IMR-90 (cell line): ENCODE measurements around the gene MIER1.

Experiments
- CEBPB ChIP-seq: IDR thresholded peaks from 2 replicates; pipeline ENCODE4 v1.6.1; 2012; ENCODE audit warnings: low read depth, low read length, improper control_type of control experiment
- CTCF ChIP-seq: conservative IDR thresholded peaks from 2 replicates; pipeline ENCODE4 v1.5.1; 2012; ENCODE audit warnings: mild to moderate bottlenecking, low read depth, low read length, improper control_type of control experiment
- ELK1 ChIP-seq: fragments of 150-350 bp; IDR thresholded peaks from 2 replicates; pipeline ENCODE4 v1.6.1; 2016; ENCODE audit warnings: low read depth, mild to moderate bottlenecking, low read length, moderate library complexity, borderline replicate concordance
- MAFK ChIP-seq: IDR thresholded peaks from 2 replicates; pipeline ENCODE4 v1.6.1; 2012; ENCODE audit warnings: low read depth, low read length, improper control_type of control experiment
- POLR2A ChIP-seq: IDR thresholded peaks from 2 replicates; pipeline ENCODE4 v1.6.1; 2012; ENCODE audit warnings: mild to moderate bottlenecking, low read depth, low read length
- RAD21 ChIP-seq: IDR thresholded peaks from 2 replicates; pipeline ENCODE4 v1.6.1; 2012; ENCODE audit warnings: low read length, improper control_type of control experiment
- RCOR1 ChIP-seq: IDR thresholded peaks from 2 replicates; pipeline ENCODE4 v1.6.1; 2012; ENCODE audit warnings: mild to moderate bottlenecking, low read length, improper control_type of control experiment; ENCODE audit not compliant: insufficient replicate concordance
- RFX5 ChIP-seq: IDR thresholded peaks from 2 replicates; pipeline ENCODE4 v1.8.0; 2012; ENCODE audit warnings: low read depth, mild to moderate bottlenecking, low read length, moderate library complexity

- TF ChIP-seq MAFK (no peak), CTCF (no peak), CEBPB (peak; percentile 30; the same call in 1 of the 2 replicates), POLR2A (no peak), RFX5 (no peak), RAD21 (no peak), RCOR1 (no peak), ELK1 (no peak)
Measured at GRCh38 chr1:67018574-67018973, 93.8 kb downstream of the MIER1 start.
